GM08714 (cell line): ENCODE data around the gene TEX11.

Experiments
- H3K4me3 ChIP-seq: fragments of 200-500 bp; sonication (Bioruptor generic); 2 replicates; pipeline ENCODE4 v1.5.1; 2014; ENCODE audit warnings: mild to moderate bottlenecking, low read length, inconsistent platforms
- ZNF274 ChIP-seq: IDR thresholded peaks from 2 replicates; pipeline ENCODE4 v1.6.1; 2012; ENCODE audit warnings: mild to moderate bottlenecking, low read depth, low read length

Gene TEX11

DNA sequence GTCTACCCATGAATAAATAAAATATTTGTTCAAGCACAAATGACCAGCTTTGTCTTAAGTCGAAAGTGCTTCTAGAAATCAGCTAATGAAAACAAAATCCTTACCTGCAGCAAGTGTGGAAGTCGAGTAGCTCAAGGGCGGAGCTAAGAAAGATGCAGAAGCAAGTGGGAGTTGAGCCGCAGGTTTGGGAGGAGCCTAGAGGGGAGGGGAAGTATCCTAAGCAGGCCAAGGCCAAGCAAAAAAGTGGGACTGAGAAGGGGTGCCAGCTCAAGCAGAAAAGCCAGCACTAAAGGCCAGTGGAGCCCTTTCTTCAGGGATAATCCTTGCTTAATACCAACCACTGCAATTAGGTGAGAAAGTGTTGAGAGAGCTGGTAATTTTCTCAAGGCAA lies 403.1 kb downstream of the TEX11 start:
- no peak for TF ChIP-seq ZNF274
- H3K4me3 ChIP-seq = no peak overlapping the region

DNA sequence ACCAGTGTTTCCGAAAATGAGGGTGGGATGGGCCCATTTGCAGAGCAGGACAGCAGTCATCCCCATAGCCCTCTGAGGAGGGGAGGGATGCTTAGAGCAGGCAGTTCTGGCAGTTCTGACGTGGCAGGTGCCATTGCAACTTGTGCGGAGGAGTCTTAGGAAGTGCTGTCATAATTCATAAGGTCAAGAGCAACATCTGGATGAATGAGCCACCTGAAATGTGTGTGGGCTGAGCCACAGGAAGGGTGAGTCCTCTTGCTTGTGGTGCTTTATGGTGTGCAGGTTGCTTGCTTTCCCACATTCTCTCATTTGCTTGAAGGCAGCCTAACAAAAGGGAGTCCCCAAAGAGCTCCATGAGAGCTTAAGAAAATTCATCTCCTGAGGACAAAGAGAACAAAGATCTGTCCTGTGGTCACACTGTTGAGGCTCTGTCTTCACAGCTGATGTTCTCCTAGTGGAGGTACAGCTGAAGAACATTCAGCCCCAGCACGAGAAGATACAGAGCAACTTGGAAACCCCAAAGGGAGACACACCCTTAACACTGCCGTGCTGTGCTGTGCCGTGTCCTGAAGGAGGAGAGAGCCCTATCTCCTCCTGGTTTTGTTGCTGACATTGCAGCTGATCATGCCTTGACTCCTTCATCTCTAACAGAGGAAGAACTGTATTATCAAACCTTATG lies 403.6 kb downstream of the TEX11 start:
- no peak overlapping the region for H3K4me3 ChIP-seq
- TF ChIP-seq ZNF274 = no peak

DNA sequence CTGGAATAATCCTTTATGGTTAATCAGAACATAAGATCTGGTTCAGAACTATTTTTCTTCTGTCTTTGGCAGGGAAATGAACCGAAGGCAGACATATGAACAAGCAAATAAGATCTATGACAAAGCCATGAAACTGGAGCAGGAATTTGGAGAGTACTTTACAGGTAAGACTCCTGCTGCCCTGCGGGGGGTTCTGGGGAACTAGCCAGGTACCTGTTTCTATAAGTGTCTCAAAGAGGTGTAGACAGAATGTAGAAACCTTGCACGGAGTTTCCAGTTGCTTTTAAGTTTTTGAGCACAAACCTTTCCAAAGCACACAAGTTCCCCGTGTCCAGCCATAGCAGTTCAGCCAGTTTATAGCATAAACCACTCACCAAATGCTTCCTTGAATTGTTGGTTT lies 407.7 kb downstream of the TEX11 start:
- no peak overlapping the region for H3K4me3 ChIP-seq
- TF ChIP-seq ZNF274 = no peak

DNA sequence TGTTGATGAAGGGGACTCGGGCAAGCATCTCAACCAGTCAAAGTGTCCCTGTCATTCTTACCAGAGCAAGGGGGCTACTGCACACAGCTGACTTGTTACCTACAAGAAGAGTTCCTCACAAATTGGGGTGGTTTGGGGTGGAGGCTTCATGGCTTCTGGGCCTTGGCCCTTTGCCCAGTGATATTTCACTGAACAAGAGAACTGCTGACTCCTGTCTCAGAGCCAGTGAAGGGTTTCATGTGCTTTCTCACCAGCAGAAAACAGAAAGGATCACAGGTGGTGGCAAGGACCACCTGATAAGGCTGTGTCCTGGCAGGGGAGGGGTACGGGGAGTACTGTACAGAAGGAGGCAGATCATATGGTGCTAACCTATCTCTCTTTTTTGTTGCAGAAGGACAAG lies 410.4 kb downstream of the TEX11 start:
- no peak for TF ChIP-seq ZNF274
- no peak overlapping the region for H3K4me3 ChIP-seq

DNA sequence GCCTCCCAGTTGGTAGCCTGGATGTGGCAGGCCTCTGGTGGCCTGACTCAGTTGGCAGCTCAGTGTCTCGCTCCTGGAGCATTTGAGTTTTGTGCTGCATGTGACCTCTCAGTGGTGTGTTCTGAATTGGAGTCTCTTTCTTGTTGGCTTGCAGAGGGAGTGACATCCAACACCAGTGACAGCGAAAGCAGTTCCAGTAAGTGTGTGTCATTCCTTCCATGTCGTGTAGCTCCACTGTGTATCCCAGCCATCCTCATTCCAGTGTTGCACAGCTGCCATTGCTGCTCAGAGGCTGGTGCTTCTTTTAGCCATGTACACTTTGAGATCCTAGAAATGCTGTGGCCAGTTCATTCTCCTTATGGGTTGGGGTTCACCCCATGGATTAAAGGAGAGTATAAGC lies 411.5 kb downstream of the TEX11 start:
- no peak overlapping the region for H3K4me3 ChIP-seq
- no peak for TF ChIP-seq ZNF274

DNA sequence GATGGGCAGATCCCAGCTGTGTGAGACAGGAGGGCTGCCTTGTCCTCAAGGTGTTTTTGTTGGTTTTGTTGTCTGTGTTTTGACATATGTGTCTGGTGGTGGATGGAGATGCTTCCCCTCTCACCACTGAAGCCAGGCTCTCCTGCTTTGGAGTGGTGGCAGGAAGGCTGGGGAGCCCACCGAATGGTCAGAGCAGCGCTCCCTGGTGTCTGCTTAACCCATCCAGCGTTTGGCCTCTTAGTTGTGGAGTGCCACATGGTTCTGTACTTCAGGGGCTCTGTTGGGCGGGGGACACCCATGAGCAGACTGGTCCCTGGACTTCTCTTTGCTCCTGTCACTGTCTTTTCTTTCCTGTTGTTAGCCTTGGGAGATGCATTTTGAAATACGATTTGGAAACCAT lies 412.0 kb downstream of the TEX11 start:
- TF ChIP-seq ZNF274 = no peak
- H3K4me3 ChIP-seq = no peak overlapping the region

DNA sequence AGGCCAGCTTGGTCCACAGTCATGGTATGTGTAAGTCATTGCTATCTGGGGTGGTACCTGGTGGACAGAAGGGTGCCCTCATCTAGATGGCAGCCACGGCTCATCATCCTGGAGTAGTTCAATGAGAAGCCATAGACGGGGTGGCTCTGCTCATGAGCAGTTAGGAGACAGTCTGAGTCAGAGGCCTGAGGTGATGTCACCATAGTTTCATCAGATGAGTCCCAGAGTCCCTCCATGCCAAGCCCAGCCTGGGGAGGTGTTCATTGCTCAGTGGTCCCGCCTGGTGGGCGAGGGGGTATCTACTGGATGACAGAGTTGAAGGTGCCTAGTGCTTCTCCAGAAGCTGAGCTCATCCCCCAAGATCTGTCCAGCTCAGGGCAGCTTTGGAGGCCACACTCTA lies 414.1 kb downstream of the TEX11 start:
- no peak overlapping the region for H3K4me3 ChIP-seq
- no peak for TF ChIP-seq ZNF274

DNA sequence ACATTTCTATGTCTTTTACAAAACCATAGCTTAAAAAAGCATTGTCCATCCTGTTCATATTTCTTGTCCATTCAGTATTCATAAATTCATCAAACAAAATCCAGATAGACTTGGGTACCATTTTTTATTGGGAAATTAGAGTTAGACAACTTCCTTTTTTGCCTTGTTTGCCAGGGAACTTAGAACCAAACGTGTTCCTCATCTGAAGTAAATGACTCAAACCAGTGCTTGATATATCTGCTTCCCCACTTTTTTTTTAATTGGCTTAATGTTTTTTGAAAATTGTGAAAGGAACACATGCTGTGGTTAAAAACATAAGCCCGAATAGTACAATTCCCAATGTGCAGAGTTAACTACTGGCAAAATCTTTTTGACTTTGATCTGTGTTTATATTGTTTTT lies 419.7 kb downstream of the TEX11 start:
- no peak overlapping the region for H3K4me3 ChIP-seq
- TF ChIP-seq ZNF274 = no peak

DNA sequence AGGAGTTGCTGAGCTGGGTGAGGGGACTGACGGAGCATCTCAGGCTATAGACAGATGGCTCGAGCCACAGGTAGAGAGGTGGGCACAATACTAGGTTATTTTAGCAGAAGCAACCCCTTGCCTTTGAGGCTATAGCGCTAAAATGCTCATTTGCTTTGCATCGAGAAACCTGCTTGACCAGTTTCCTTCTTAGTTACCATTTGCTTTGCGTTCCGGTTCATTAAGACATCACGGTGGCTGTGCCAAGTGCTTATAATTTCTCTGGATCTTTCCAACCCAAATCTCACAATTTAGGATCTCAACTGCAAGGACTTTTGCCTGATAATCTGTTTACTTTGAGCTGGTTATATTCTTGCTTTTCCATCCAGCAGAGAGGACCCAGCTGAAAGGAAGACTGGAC lies 423.0 kb downstream of the TEX11 start:
- TF ChIP-seq ZNF274 = no peak
- H3K4me3 ChIP-seq = no peak overlapping the region

DNA sequence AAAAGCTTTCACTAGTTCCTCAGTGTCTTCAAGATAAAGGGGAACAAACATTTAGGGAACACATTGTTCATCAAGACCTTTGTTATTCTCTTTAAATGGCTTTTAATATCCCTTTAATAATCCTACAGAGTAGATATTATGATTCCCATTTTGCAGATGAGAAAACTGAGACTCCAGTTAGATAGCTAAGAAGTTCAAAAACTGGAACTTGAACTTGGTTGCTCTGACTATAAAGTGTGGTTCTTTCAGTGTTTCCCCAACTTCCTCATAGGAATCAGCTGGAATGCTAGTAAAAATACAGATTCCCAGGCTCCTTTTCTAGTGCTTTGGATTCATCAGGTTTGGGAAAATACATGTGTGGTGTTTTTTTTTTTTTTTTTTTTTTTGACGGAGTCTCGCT lies 426.2 kb downstream of the TEX11 start:
- TF ChIP-seq ZNF274 = no peak

DNA sequence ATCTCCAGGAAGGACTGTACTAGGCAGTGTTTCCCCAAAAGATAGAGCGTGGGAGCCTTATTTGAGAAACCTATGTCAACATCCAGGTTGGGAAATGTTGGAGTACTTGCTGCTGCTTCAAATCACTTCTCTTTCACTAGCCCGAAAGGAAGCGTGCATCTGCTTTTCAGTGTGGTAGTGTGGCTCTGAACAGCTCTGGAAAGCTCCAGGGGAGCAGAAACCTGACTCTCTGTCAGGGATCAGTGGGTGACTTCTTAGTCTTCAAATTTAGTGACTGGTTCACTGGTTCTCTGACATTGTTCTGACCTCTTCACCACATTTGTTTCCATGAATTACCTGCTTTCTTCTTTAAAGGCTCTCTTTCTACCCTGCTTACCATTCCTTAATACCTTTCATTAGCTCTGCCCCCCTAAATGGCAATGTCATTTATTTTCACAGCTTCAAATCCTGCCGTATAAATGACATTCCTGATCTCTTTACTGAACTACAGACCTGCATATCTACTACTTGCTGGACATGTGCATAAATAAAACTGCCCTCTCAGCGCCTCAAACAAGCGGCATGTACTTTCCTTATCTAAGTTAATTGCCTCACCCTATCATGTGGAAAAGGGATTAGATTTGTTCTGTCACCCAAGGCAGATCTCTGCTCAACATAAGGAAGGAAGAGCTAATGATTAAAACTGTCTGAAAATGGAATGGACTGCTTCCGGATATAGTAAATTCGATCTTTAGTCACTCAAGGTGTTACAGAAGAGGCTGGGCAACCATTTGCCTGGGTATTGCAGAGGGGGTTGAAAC lies 426.8 kb downstream of the TEX11 start:
- no peak overlapping the region for H3K4me3 ChIP-seq
- no peak for TF ChIP-seq ZNF274

More for the DNA sequence above, 426.2 kb downstream of the TEX11 start:
- H3K4me3 ChIP-seq = no peak overlapping the region

DNA sequence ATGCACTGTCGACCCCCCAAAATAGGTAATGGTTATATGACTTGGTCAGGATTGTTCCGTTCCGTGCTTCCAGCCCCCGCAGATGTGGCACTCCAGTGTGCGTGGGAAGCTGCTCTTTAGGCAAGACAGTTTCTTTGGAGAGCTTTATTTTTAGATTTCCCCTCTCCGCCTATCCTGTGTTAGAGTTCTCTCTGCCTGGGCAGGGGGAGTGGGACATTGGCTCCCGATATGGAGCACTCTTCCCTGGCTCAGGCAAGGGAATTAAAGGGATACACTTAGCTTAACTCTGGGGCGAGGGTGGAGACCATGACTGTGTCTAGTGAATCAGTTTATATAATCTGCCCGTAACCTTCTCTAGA lies 427.9 kb downstream of the TEX11 start:
- H3K4me3 ChIP-seq = no peak overlapping the region
- TF ChIP-seq ZNF274 = no peak

DNA sequence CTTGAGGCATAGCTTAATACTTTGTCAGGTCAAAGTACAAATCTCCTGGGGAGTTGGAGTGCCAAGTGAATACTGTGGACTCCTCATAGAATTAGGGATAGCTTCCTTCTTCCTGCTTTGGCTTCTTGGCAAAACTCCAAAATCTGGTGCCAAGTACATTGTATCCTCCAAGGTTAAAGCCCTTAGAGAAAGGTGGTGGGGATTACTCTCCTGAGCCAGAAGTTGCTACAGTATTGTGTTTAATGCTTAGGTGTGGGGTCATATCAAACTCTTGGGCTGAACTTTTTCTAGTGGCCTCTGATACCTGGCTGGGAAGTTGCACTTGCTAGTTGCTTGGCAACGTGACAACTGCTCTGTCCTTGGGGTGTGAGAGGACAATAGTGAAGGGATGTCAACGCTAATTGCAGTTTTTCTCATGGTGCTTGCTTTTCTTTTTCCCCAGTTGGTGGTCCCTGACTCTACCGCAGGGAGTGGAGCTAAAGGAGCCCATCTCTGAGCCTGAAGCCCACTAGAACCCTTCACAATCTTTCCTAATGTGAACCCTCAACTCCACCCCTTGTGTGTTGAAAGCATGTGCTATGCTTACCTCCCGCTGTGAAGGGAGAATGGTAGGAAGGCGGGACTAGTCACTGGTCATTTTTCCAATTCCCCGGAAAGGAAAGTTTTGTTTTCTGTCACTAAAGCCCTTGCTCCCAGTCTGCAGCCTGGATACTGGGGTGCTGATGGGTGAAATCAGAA lies 428.4 kb downstream of the TEX11 start:
- H3K4me3 ChIP-seq = no peak overlapping the region
- TF ChIP-seq ZNF274 = no peak

DNA sequence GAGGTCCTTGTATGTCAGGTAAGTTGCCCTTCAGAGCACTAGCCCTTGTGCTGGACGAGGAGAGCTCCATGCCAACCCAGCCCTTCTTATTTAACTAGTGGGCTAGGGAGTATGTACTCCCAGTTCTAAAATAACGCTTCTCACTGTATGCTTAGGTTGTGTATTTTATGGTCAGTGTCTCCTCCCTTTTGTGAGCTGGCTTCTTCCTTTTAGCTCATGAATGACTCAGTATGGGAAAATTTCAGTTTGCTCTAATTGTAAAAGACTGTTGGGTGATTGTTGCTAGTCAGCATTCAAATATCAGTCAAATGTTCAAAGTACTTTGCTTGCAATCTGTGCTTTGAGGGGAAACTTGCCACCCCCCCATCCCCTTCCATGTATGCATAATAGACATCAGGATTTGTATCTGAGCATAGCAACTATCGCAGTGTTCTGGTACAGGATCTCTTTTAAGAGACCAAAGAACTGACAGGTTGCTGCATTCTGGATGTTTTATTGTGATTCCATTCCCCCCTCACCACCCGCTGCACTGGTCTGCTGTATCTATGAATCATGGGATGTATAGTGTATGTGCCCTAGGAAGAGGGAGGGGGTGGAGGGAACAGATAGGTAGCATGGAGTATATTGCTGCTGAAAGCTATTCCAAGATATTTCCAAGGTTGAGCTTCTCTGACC lies 429.1 kb downstream of the TEX11 start:
- no peak overlapping the region for H3K4me3 ChIP-seq
- TF ChIP-seq ZNF274 = no peak
